ENCODE data around the gene ZBTB32.
"Not testable (repeated sequence)": the region's sequence is repeated elsewhere in the genome, so short reads cannot be mapped to it uniquely, and the experiment has no call there.

ZBTB32 gene, protein sequence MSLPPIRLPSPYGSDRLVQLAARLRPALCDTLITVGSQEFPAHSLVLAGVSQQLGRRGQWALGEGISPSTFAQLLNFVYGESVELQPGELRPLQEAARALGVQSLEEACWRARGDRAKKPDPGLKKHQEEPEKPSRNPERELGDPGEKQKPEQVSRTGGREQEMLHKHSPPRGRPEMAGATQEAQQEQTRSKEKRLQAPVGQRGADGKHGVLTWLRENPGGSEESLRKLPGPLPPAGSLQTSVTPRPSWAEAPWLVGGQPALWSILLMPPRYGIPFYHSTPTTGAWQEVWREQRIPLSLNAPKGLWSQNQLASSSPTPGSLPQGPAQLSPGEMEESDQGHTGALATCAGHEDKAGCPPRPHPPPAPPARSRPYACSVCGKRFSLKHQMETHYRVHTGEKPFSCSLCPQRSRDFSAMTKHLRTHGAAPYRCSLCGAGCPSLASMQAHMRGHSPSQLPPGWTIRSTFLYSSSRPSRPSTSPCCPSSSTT

DNA sequence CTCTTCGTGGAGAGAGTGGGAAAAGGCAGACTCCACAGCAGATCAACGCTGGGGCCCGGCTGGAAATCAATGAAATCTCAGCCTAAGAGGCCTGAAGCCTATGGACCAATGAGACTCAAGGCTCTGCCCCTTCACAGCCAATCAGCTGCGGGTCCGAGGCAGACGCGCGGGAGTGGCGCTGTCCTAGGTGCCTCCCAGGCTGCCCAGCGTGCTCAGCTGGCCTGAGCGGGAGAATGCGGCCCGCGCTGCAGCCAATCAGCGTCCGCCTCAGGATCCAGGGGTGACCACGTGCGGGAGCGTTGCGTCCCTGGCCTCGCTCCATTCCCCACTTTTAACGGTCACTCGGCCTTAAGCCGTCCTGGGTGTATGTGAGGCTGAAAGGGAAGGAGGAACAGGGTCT, at the start of gene ZBTB32:
Gene ZBTB32, plus strand, starts transcription at position 341 of the 400 bp plus-strand sequence. CDS start 10,069 bp downstream, outside the sequence.
- in situ Hi-C loops (cut with MboI; ENCODE audit: low sequenced_read_pairs), result no loop called here

DNA sequence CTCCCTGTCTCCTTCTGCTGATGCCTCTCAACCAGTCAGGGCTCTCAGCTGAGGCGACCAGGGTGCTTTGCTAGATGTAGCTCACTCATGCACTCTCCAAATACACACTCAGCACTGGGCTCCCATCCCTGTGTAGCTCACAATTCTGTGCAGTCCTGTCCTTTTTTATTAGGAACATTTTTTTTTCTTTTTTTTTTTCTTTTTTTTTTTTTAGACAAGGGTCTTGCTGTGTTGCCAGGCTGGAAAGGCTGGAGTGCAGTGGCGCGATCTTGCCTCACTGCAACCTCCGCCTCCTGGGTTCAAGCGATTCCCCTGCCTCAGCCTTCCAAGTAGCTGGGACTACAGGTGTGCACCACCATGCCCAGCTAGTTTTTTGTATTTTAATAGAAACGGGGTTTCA, 49.5 kb upstream of the ZBTB32 start:
- in situ Hi-C loops (cut with MboI; ENCODE audit: low sequenced_read_pairs), result not testable (repeated sequence)

DNA sequence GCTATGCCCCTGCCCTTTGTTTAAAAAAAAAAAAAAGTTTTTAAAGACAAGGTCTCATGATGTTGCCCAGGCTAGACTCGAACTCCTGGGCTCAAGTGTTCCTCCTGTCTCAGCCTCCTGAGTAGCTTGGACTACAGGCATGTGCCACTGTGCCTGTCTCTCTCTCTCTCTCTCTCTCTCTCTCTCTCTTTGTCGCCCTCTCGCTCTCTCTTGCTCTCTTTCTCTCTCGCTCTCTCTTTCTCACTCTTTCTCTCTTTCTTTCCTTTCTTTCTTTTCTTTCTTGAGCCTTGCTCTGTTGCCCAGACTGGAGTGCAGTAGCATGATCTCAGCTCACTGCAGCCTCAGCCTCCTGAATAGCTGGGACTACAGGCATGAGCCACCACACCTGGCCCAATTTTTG, 48.8 kb upstream of the ZBTB32 start:
- in situ Hi-C loops (cut with MboI; ENCODE audit: low sequenced_read_pairs), result no loop called here

DNA sequence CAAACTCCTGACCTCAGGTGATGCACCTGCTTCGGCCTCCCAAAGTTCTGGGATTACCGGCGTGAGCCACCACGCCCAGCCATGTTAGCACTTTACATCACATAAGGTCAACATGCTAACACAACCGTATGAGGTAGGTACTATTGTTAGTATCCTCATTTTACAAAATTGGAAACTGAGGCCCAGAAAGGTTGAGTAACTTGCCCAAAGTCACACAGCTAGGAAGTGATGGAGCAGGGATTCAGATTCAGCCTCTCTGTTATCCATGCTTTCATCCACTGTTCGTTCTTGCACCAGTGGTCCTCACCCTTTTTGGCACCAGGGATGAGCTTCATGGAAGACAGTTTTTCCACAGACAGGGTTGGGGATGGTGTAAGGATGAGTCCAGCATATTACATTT, 47.7 kb upstream of the ZBTB32 start:
- in situ Hi-C loops (cut with MboI; ENCODE audit: low sequenced_read_pairs), result no loop called here

DNA sequence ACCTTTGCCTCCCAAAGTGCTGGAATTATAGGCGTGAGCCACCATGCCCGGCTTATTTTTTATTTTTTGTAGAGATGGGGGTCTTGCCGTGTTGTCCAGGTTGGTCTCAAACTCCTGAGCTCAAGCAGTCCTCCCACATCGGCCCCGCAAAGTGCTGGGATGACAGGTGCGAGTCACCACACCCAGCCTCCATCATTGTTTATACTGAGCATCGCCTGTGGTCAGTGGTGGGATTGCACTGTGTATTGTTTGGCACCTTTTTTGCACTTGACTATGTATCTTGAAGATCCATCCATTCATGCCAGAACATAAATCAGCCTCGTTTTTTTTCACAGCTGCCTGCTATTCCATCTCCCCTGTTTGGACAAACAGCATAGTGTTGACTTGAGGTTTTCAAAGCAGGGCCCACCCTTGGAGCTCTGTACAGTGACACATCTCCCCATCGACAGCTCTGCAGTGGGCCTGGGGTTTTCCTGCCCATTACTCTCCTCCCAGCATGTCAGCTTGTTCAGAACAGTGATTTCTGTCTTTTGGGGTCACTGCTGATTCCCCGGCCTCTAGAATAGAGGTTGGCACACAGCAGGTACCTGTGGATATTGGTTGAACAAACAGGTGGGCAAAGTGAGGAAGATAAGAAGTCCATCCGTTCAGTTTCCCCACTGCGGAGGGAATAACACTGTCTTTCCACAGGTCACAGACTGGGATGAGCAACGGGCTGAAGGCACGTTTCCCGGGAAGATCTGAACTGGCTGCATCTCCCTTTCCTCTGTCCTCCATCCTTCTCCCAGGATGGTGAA, 46.3 kb upstream of the ZBTB32 start:
- in situ Hi-C loops (cut with MboI; ENCODE audit: low sequenced_read_pairs), result no loop called here

DNA sequence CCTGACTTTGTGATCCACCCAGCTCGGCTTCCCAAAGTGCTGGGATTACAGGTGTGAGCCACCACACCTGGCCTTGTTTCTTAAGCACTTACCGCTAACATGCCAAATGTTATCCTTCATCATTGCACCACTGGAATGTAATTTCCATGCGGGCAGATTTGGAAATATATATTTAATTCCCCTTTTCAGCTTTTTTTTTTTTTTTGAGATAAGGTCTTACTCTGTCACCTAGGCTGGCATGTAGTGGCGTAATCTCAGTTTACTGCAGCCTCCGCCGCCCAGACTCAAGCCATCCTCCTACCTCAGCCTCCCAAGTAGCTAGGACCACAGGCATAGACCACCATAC, 42.4 kb upstream of the ZBTB32 start:
- in situ Hi-C loops (cut with MboI; ENCODE audit: low sequenced_read_pairs), result no loop called here

DNA sequence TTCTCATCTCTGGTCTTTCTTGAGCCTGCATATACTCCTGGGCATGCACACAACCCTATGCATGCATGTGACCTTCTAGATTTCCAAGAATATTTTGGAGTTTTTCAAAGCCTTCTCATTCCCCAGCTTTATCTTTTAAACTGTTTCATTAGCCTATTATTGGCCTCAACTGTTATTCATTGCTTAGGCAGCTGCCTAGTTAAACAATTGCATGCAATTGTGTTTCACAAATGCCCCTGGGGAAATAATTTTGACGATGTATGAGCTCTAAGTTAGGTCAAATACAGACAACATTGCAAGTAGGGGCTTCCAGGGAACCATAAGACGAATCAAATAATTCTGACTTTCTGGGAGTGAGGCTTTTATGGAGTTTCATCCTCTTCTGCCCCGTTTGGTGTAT, 40.4 kb upstream of the ZBTB32 start:
- in situ Hi-C loops (cut with MboI; ENCODE audit: low sequenced_read_pairs), result no loop called here

DNA sequence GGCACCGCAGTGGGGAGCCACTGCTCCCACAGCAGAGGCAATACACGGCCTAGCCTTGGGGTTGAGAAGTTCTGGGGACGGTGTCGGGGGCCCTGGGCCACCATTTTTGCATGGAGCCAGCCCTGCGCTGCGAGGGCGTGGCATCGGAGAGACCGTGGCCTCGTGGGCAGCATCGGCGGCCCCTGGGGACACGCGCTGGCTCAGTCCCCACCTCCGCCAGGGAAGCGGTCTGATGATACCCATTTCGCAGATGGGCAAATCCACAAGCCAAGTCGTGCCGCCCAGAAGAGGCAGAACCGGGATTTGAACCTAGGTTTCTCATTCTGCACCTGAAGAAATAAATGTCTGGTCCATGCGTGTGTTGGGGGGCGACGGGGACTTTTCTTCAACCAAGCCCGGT, 39.2 kb upstream of the ZBTB32 start:
- in situ Hi-C loops (cut with MboI; ENCODE audit: low sequenced_read_pairs), result no loop called here

DNA sequence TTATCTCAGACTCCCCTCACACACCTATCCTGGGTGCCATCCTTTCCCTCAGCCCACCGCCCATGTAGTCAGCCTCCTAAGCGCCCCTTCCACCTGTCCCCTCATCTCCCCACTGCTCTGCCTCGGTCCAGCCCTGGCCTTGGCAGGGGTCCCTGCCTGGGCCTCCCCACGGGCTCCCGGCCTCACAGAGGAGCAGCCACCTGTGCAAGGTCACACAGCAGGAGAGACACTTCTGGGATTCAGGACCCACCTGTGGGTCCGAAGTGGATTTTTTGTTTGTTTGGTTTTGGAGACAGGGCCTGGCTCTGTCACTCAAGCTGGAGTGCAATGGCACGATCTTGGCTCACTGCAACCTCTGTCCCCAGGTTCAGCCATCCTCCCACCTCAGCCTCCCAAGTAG, 38.8 kb upstream of the ZBTB32 start:
- in situ Hi-C loops (cut with MboI; ENCODE audit: low sequenced_read_pairs), result no loop called here

DNA sequence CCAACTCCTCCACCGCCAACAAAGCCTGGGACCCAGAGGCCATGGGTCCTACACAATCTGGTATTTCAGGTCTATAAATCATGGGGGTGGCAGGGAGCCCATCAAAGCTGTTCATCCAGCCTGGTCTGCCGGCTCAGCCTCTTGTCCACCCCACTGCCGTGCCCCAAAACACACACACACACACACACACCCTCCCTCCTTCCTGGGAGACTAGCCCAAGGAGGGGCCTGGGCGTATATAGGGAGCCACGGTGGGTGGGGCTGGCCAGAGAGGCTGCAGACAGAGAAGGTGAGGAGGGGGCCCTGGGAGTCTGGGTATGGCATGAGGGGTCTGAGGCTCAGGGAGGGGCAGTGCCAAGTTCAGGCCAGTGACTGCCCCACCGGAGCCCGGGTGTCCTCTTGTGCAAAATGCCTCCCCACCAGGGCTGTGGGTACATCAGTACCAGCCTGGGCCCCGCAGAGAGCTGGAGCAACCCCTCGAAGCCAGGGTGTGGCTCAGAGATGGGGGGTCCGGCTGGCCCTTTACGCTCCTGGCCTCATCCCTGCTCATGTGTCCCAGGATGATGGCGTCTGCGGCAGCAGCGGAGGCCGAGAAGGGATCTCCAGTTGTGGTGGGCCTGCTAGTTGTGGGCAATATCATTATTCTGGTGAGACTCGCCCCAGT, 38.0 kb upstream of the ZBTB32 start, which contains the start of gene UPK1A:
Gene UPK1A, plus strand, starts transcription at position 267 of the 663 bp plus-strand sequence. Its CDS starts 296 bp downstream, at position 563.
- in situ Hi-C loops (cut with MboI; ENCODE audit: low sequenced_read_pairs), result no loop called here

DNA sequence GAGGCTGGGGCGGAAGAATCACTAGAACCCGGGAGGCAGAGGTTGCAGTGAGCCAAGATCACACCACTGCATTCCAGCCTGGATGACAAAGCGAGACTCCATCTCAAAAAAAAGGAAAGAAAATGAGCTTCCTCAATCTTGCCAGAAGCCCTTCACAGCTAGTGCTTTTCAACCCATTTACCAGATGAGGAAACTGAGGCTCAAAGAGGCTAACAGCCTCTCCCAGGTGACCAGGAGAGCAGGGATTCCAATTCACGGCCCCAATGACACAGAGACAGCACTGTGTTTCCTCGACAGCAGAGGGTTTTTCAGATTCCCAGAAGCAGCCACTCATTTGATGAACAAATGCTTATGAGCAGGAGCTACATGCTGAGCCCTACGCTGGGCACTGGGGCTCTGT, 34.8 kb upstream of the ZBTB32 start:
- in situ Hi-C loops (cut with MboI; ENCODE audit: low sequenced_read_pairs), result no loop called here

DNA sequence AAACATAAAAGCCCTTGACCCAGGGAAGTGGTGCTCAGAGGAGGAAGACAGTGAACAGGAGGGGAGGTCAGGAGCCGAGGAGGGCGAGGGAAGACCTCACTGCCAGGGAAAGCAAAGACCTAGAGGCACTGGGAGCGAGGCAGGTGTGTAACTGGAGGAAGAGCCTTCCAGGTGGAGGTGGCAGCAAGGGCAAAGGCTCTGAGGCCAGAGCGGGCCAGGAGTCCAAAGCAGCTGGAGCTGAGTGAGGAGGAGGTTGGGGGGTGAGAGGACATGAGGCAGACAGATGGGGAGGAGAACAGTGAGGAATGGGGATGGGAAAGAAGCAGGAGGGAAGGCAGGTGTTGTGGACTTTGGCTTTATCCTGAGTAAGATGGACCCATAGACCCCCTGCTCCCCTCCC, 34.4 kb upstream of the ZBTB32 start:
- in situ Hi-C loops (cut with MboI; ENCODE audit: low sequenced_read_pairs), result no loop called here

DNA sequence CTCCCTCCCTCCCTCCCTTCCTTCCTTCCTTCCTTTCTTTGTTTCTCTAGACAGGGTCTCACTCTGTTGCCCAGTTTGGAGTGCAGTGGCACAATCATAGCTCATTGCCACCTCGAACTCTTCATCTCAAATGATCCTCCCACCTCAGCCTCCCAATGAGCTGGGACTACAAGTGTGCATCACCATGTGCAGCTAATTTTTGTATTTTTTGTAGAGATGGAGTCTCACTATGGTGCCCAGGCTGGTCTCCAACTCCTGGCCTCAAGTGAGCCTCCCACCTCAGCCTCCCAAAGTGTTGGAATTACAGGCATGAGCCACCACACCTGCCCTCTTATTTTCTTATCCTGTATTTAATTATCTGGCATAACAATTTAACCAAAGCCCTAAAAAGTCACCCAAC, 33.7 kb upstream of the ZBTB32 start:
- in situ Hi-C loops (cut with MboI; ENCODE audit: low sequenced_read_pairs), result no loop called here

DNA sequence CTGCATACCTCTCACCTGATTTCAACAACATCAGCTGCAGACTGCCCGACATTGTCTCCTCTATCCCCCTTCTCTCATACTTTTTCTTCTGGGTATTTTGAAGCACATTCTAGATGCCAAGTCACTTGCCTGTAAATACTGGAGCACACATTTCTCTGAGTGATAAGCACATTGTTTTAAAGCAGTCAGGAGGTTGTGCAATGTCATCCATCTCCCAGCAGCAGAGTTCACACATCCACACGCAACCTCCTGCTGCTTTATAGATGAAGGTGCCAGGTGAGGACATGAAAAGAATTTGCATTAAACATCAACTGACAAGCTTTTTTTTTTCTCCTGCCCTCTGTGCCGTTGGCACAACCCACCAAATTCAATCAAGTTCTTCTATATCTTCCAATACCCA, 32.5 kb upstream of the ZBTB32 start:
- in situ Hi-C loops (cut with MboI; ENCODE audit: low sequenced_read_pairs), result no loop called here

DNA sequence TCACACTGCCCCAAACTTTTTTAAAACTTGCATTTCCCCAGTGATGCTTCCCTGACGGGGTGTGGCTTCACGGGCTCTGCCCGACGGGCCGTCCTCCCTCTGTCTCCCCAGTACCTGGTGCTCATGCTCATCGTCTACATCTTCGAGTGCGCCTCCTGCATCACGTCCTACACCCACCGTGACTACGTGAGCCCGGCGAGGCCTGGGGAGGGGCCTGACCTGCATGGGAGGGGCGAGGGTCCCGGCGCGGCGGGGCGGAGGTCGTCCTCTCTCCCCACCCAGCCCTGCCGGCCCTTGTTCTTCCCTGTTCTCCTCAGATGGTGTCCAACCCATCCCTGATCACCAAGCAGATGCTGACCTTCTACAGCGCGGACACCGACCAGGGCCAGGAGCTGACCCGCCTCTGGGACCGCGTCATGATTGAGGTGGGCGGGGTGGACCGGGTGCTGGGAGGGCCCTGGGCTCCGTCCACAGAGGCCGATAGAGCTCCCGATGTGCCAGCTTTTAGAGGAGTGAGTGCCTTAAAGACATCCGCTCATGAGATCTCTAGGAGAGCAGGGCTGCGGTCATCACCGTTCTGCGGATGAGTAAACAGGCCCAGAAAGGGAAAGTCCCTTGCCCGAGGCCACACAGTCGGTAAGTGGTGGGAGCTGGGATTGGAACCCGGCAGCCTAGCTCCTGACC, 31.1 kb upstream of the ZBTB32 start:
- in situ Hi-C loops (cut with MboI; ENCODE audit: low sequenced_read_pairs), result no loop called here

DNA sequence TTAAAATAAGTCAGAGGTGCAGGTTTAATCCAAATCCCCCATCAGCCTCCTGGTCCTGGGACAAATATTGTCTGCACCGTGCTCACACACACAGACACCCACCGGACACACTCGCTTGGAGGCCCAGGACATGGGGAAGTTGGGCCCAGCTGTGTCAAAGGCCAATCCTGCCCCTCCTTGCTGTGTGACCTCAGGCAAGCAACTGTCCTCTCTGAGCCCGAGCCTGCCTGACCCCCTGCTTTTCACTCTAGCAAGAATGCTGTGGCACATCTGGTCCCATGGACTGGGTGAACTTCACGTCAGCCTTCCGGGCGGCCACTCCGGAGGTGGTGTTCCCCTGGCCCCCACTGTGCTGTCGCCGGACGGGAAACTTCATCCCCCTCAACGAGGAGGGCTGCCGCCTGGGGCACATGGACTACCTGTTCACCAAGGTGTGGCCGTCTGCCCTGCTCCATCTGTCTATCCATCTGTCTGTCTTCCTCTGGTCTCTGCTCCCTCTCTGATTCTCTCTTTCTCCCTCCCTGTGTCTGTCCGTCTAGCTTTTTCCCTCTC, 28.7 kb upstream of the ZBTB32 start:
- in situ Hi-C loops (cut with MboI; ENCODE audit: low sequenced_read_pairs), result no loop called here

DNA sequence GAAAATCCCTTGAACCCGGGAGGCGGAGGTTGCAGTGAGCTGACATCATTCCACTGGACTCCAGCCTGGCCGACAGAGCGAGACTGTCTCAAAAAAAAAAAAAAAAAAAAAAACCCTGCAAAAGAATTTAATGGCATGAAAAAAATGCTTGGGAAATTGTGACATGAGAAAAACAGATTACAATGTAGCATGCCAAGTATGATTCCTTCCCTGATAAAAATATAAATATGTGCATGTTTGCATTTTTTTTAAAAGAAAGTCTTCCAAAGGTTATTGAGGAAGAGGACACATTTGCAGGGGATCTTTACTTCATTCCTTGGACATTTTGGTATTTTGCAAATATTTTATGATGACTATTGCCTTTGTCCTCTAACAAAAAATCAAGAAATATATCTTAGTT, 14.5 kb upstream of the ZBTB32 start:
- in situ Hi-C loops (cut with MboI; ENCODE audit: low sequenced_read_pairs), result no loop called here

DNA sequence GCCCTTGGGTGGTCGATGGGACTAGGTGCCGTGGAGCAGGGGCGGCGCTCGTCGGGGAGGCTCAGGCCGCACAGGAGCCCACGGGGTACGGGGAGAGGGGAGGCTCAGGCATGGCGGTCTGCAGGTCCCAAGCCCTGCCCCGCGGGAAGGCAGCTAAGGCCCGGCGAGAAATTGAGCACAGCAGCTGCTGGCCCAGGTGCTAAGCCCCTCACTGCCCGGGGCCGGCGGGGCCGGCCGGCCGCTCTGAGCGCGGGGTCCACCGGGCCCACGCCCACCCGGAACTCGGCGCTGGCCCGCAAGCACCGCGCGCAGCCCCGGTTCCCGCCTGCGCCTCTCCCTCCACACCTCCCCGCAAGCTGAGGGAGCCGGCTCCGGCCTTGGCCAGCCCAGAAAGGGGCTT, 13.3 kb upstream of the ZBTB32 start:
- in situ Hi-C loops (cut with MboI; ENCODE audit: low sequenced_read_pairs), result not testable (repeated sequence)

DNA sequence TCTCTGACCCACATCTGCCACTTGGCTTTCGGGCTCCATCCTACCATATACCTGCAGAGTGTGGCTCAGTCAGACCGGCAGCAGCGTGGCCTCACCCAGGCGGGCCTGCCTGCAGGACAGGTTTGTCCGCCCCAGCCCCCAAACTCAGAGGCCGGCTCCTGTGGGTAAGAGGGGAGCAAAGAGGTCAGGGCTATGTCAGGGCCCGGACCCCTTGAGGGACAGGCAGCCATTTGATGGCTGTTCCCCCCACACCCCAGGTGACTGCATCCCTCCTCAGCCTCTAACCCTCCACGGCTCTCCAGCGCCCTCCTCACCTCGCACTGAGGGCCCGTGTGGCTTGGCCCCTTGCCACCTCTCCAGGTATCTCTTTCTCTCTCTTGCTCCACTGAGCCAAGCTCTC, 12.3 kb upstream of the ZBTB32 start:
- in situ Hi-C loops (cut with MboI; ENCODE audit: low sequenced_read_pairs), result no loop called here

DNA sequence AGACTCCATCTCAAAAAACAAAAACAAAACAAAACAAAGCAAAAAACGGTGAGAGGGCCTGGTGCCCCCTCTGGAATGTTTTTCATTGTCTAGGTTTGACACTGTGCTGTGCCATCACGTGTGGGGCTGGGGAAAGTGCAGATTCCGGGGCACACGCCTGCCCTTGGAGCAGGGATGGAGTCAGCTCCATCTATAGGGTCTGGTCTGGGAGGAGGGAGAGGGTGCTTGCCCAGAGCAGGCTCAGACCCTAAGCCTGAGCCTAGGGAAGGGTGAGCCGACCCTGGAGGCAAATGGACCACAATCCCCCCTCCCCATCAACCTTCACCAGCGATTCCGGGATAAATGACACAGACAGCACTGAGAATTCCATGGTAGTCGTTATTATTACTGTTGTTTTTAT, 10.9 kb upstream of the ZBTB32 start:
- in situ Hi-C loops (cut with MboI; ENCODE audit: low sequenced_read_pairs), result no loop called here

Measured in hTERT RPE-1 (cell line).